HG03432 (cell line): ENCODE results near the gene RAB44.
A peak's percentile ranks its signal among the peaks of the same experiment; 100 is the strongest.
"Not testable (repeated sequence)": the region's sequence is repeated elsewhere in the genome, so short reads cannot be mapped to it uniquely, and the experiment has no call there.

Experiments
- ATAC-seq: cut with Tn5 transposase; IDR thresholded peaks from one replicate; pipeline ENCODE4 v1.9.1; 2021; ENCODE audit warnings: mild to moderate bottlenecking, moderate library complexity; ENCODE audit not compliant: unreplicated experiment

The RAB44 gene

GRCh38 chr6:36697481-36697903 is at the start of gene RAB44:
RAB44 (plus strand) TSS chr6:36697826; CDS start chr6:36704236, 6,410 bp downstream.
- ATAC-seq, result no peak

DNA sequence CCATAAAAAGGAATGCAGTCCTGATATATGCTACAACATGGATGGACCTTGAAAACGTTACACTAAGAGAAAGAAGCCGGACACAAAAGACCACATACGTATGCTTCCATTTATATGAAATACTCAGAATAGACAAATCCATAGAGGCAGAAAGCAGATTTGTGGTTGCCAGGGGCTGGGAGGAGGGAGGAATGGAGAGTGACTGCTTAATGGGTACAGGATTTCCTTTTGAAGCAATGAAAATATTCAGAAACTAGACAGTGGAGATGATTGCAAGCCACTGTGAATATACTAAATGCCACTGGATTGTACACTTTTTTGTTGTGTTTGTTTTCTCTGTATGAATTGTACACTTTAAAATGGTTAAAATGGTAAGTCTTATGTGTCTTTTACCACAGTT is 48.5 kb upstream of the RAB44 start:
- ATAC-seq, result no peak

DNA sequence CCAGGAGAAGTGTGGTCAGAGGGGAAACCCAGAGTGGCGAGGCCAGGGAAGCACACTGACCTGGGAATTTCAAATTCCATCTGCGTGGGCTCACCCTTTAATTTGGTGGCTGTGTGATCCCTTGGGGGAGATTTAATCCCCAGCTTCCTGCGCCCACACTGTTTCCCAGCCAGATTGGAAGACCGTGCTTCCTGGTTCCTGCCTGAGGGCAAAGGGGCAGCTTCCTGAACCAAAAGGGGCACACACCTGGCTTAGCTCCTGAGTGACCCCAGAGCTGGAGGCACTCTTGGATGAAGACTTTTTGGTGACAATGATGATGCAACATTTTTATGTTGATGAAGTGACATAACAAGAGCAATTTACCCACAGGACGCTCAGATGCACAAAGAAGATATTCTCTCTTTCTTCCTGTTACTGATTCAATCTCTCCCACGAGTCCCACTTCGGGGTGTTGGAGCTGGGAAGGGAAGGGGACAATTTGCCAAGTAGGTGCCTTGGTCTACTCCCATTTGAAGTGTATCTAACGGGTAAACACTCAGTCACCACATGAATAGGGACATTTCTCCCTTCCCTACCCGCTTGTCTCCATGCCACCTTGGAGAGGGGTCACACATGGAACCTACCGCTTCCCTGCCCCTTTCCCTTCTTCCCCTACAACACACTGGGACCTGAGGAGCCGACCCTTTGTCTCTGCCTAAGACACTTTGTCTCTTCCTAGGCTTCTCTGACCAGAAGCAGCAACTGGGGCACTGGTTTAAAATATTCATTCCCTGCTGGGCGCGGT is 47.7 kb upstream of the RAB44 start:
- no peak for ATAC-seq

DNA sequence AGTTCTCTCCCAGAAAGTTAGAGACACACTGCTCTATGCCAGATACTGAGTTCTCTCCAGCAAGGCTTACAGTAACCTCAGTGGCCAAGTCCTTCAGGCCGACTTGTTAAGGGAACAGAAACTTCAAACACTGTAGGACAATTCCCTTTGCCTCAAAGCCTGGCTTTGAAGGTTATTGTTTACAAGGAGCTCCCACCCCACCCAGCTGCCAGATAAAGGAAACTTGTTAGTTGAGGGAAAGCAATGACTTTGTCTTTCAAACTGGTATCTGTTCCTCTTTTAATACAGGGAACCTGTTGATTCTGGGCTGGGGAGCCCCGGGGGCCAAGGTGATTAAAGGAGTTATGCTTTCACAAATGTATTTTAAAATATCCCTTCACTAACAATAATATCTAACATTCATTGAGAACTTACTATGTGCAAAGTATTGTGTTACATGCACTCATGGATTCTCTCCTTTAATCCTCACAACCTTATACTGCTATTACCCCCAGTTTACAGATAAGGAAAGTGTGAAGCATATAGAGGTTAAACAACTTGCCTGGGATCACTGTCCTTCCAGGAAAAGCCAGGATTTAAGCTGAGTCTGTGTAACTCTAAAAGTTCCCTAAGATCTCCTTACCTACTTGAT is 46.7 kb upstream of the RAB44 start:
- peak; percentile 71 for ATAC-seq

GRCh38 chr6:36651659-36652379 is 45.8 kb upstream of the RAB44 start:
- no peak for ATAC-seq

DNA sequence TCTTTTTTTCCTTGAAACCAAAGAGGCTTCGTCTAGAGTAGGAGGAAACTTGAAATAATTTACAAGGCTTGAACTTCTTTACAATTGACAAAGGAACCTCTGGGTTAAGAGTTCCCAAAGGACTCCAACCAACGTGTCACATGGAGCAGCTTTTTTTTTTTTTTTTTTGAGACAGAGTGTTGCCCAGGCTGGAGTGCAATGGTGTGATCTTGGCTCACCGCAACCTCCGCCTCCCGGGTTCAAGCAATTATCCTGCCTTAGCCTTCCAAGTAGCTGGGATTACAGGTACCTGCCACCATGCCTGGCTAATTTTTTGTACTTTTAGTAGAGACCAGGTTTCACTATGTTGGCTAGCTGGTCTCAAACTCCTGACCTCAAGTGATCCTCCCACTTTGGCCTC is 43.2 kb upstream of the RAB44 start:
- ATAC-seq, result not testable (repeated sequence)

DNA sequence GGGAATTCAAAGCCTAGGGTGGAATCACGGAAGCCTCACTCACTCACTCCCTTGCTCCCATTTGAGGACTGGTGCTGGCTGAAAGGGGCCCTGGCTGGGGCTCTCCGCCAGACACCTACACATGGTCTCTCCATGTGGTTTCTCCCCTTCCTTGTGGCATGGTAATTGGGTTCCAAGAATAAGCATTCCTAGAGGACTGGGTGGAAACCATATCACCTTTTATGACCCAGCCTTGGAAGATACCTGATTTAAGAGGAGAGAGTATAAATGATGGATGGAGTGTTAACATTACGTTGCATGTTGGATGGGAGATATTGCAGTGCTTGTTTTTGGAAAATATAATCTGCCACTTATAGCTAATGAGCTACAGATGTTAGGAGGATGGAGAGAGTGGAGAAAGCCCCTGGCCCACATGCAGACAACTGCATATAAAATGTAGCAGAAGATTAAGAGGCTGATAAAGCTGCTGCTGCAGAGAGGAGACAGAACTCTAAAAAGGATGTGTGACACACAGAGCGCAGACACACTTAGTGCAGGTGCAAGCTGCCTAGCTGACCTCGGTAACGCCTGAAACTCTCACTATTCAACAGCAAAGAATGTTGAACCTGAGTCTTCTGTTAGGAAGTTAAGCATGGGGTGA is 42.4 kb upstream of the RAB44 start:
- ATAC-seq, result no peak

GRCh38 chr6:36656441-36656840 is 41.2 kb upstream of the RAB44 start:
- ATAC-seq, result no peak

- ATAC-seq, result no peak
Measured at GRCh38 chr6:36657271-36657670, 40.4 kb upstream of the RAB44 start.

GRCh38 chr6:36657942-36658544 is 39.6 kb upstream of the RAB44 start:
- ATAC-seq, result no peak

DNA sequence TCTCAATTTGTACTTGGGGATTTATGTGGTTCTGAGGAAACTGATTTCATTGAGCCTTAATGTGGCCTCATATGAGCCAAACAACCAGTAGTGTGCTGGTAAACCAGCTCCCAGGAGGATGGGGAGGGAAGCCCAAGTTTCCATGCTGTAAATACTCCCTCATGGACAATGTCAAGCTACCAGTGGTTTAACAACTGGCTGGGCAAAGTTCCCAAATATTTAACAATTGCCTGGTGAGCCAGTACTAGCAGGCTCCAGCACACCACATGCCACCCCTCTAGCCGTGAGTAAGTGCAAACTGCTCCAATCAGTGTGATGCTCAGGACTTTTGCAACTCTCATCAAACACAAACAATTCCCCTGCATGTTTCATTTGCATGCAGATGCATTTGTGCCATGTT is 38.4 kb upstream of the RAB44 start:
- no peak for ATAC-seq

DNA sequence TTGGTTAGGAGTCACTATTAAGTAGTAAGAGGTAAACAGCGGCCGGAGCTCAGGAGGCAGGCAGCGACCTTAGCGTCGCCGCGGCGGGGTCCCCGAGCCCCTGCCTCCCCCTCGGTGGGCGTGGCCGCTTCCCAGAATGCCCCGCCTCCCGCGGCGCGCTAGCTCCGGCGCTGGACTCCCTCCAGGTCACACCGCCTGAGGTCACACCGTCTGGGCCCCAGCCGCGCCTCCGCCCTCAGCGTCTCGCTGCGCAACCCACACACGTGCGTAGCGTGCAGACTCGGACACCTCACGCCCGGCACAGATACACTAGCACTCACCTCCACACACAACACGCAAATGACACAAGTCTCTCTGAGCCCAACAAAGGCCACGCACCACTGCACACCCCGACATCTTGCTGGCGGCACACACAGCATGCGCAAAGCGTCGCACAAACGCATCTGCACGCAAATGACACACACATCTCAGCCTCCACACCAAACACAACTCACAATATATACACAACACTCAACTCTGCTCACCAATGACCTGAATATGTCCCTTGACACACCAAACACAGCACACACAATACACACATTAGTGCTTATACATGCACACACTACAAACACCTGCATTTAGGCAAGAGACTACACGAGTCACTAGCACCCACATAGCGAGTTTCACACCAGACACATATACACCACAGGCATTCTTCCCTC is 36.7 kb upstream of the RAB44 start:
- ATAC-seq, result no peak

DNA sequence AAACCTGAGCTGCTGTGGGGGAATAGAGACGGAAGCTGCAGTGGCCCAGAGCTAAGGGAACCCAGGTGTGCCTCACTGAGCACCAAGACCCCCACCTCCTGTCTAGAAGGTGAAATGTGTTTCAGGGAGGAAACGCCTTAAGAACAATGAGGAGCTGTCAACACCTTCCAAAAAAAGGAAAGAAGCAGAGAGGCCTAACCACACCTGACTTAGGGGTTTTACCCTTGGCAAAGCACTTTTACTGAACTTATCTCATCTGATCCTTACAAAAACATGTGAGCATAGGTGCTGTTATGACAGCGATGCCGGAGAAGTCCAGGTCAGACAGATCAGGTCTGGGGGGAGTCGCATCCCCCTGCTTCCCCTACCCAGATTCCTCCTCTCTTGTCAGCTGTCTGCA is 35.2 kb upstream of the RAB44 start:
- ATAC-seq, result no peak

DNA sequence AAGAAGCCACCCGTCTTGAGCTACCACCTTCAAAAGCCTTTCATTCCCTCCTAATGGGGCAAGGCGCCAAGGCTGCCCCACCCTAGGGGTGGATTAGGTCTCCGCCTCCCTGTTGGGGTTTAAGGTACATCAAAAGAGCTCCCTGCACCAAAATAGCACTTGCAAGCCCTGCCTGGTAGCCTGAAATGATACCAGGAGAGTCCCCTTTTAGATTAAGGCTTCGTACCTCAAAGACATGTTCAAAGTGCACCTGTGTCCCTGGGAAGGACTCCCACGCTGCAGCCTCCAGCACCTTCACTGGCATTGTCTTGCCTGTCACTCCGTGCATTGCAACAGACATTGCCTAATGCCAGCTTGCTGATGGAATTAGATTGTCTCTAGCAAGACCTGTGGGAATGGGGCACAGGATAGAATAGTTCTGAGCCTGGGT is 34.8 kb upstream of the RAB44 start:
- no peak for ATAC-seq

DNA sequence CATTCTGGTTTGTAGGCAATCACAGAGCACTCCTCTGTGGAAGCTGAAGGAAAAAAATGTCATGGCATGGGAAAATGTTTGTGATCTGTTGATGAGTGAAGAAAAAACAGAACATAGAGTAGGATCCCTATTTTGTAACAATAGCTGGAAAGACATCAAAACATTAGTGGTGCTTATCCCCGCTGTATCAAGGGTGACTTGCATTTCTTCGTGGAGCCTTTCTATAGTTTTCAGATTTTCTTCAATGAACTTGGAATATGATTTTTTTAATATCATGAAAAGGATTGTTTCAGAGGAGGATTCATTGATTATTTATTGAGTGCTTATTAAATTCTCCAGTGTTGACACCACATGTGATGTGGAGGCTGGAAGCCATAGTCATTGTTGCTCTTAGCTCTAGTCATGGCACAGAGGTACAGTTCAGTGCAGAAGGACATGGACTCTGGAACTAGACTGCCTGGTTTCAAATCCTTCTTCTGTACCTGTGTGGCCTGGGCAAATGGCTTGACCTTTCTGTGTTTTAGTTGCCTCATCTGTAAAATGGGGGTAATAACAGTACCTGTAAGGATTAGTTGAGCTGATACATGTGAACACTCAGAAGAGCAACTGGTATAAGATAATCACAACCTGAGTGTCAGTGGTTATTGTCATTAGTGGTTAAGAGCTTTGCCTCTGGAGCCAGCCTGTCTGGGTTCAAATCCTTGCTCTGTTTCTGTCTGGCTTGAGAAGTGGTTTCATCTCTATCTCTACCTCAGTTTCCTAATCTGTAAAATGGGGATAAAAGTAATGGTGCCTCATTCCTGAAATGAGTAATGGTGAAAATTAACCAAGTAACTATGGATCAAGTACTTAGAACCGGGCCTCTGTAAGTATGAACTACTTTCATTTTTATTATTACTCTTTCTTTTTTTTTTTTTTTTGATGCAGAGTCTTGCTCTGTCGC is 33.9 kb upstream of the RAB44 start:
- no peak for ATAC-seq

DNA sequence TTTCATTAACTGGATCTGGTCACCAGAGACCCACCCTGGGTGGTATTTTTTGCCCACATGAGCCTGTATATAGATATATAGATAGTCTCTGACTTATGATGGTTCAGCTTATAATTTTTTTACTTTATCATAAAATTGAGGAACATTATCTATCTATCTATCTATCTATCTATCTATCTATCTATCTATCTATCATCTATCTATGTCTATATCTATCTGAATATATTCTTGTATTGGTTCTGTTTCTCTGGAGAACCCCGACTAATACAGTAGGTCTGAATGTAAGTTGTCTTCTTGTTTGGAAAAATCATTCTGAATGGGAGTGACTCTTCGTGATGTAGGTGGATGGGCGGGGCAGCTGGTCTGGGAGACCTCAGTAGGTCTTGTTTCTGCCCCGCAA is 32.4 kb upstream of the RAB44 start:
- ATAC-seq, result no peak

DNA sequence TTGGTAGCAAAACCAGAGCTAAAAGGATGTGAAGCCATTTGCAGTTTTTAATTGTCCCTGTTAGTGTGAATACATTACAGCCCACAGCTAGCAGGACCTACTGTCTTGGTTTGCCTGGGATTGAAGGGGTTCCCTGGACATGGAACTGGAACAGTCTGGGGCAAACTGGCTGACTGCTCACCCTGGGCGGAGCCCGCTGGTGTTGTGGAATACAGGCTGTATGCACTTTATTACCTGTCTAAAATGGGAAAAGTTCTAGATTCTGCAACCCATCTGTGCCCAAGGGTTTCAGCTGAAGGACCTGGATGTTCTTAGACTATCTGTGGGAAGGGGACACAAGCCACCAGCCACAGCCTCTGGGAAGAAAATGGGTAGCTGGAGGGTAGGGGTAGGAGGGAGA is 31.3 kb upstream of the RAB44 start:
- ATAC-seq, result no peak

- peak; percentile 81 for ATAC-seq
Measured at GRCh38 chr6:36666826-36667591, 30.6 kb upstream of the RAB44 start.

- no peak for ATAC-seq
Measured at GRCh38 chr6:36668591-36668990, 29.0 kb upstream of the RAB44 start.
